ENCODE results near the gene RHOG. TPM values are rescaled to one million over a fixed set of nuclear protein-coding genes. Genes with fewer than 3 reads are reported as not detected.
A peak's percentile ranks its signal among the peaks of the same experiment; 100 is the strongest.

RHOG gene
- total and polyA plus RNA-seq, 2 donors (not counting 1 experiment from before 2014, with no cell fraction given) = 10.9 to 53.1 TPM

- Histone ChIP-seq H2AFZ (ENCODE audit: low read length) (no peak overlapping the region), H3K9me3 (ENCODE audit: control insufficient read depth, insufficient read depth, low read depth, low read length) (no peaks in the 10 kb centered on the region), H3K36me3 (ENCODE audit: control insufficient read depth, insufficient read depth, low read length) (peaks cover 2% of the 10 kb centered on the region), H3K27me3 (ENCODE audit: control insufficient read depth, insufficient read depth, low read length) (no peaks in the 10 kb centered on the region), H3K4me1 (ENCODE audit: control insufficient read depth, extremely low read depth, insufficient read depth, low read length) (peaks cover 5% of the 10 kb centered on the region), H3K79me2 (ENCODE audit: control insufficient read depth, insufficient read depth, low read length) (peaks cover 96% of the 10 kb centered on the region), H3K4me2 (ENCODE audit: extremely low read depth, insufficient read depth, low read length) (peak overlapping the region; percentile 15), H4K20me1 (ENCODE audit: control insufficient read depth, extremely low read depth, insufficient read depth, low read length) (no peaks in the 10 kb centered on the region), H3K27ac (ENCODE audit: insufficient read depth, low read length) (peak overlapping the region; percentile 25), H3K4me3 (replicated peaks in 1 of 4; ENCODE audit: control extremely low read depth in 1 of 4, insufficient read depth in 1 of 4, low read depth in 3 of 4, low read length in 4 of 4) (no peak overlapping the region), H3K9ac (ENCODE audit: insufficient read depth, low read length) (no peak overlapping the region)
- DNase-seq (ENCODE audit: low read depth in 2 of 2) = peak; percentile 19 to 61
- TF ChIP-seq EZH2 (IDR thresholded peaks at IDR 0.05; ENCODE audit: low read length, missing control alignments) = no peak
- no peak for TF ChIP-seq CTCF (conservative IDR thresholded peaks at IDR 0.05 in 1 of 2, IDR thresholded peaks at IDR 0.05 in 1 of 2; ENCODE audit: low read depth in 1 of 2, low read length in 2 of 2)
Observed at GRCh38 chr11:3786781-3787428, 53.9 kb downstream of the RHOG start.

GRCh38 chr11:3783611-3784010 lies 57.1 kb downstream of the RHOG start:
- peaks cover 7% of the 10 kb centered on the region for H3K36me3 ChIP-seq (ENCODE audit: control insufficient read depth, insufficient read depth, low read length)
- TF ChIP-seq CTCF (conservative IDR thresholded peaks at IDR 0.05 in 1 of 2, IDR thresholded peaks at IDR 0.05 in 1 of 2; ENCODE audit: low read depth in 1 of 2, low read length in 2 of 2) = no peak
- TF ChIP-seq EZH2 (IDR thresholded peaks at IDR 0.05; ENCODE audit: low read length, missing control alignments) = no peak
- no peak overlapping the region for H3K27ac ChIP-seq (ENCODE audit: insufficient read depth, low read length)
- no peak overlapping the region for H3K4me2 ChIP-seq (ENCODE audit: extremely low read depth, insufficient read depth, low read length)
- peaks cover 5% of the 10 kb centered on the region for H3K4me1 ChIP-seq (ENCODE audit: control insufficient read depth, extremely low read depth, insufficient read depth, low read length)
- H3K4me3 ChIP-seq (replicated peaks in 1 of 4; ENCODE audit: control extremely low read depth in 1 of 4, insufficient read depth in 1 of 4, low read depth in 3 of 4, low read length in 4 of 4) = no peak overlapping the region
- H2AFZ ChIP-seq (ENCODE audit: low read length) = no peak overlapping the region
- H3K9me3 ChIP-seq (ENCODE audit: control insufficient read depth, insufficient read depth, low read depth, low read length) = no peaks in the 10 kb centered on the region
- no peak overlapping the region for H3K9ac ChIP-seq (ENCODE audit: insufficient read depth, low read length)
- peaks cover 82% of the 10 kb centered on the region for H3K79me2 ChIP-seq (ENCODE audit: control insufficient read depth, insufficient read depth, low read length)
- DNase-seq (ENCODE audit: low read depth in 2 of 2) = no peak
- no peaks in the 10 kb centered on the region for H3K27me3 ChIP-seq (ENCODE audit: control insufficient read depth, insufficient read depth, low read length)
- H4K20me1 ChIP-seq (ENCODE audit: control insufficient read depth, extremely low read depth, insufficient read depth, low read length) = no peaks in the 10 kb centered on the region

- Histone ChIP-seq H3K9me3 (ENCODE audit: control insufficient read depth, insufficient read depth, low read depth, low read length) (no peaks in the 10 kb centered on the region), H4K20me1 (ENCODE audit: control insufficient read depth, extremely low read depth, insufficient read depth, low read length) (no peaks in the 10 kb centered on the region), H2AFZ (ENCODE audit: low read length) (no peak overlapping the region), H3K4me3 (replicated peaks in 1 of 4; ENCODE audit: control extremely low read depth in 1 of 4, insufficient read depth in 1 of 4, low read depth in 3 of 4, low read length in 4 of 4) (no peak overlapping the region), H3K4me2 (ENCODE audit: extremely low read depth, insufficient read depth, low read length) (no peak overlapping the region), H3K4me1 (ENCODE audit: control insufficient read depth, extremely low read depth, insufficient read depth, low read length) (peaks cover 5% of the 10 kb centered on the region), H3K79me2 (ENCODE audit: control insufficient read depth, insufficient read depth, low read length) (peaks cover 76% of the 10 kb centered on the region), H3K9ac (ENCODE audit: insufficient read depth, low read length) (no peak overlapping the region), H3K27ac (ENCODE audit: insufficient read depth, low read length) (no peak overlapping the region), H3K36me3 (ENCODE audit: control insufficient read depth, insufficient read depth, low read length) (peaks cover 9% of the 10 kb centered on the region), H3K27me3 (ENCODE audit: control insufficient read depth, insufficient read depth, low read length) (no peaks in the 10 kb centered on the region)
- DNase-seq (ENCODE audit: low read depth in 2 of 2) = no peak
- TF ChIP-seq CTCF (conservative IDR thresholded peaks at IDR 0.05 in 1 of 2, IDR thresholded peaks at IDR 0.05 in 1 of 2; ENCODE audit: low read depth in 1 of 2, low read length in 2 of 2) (no peak), EZH2 (IDR thresholded peaks at IDR 0.05; ENCODE audit: low read length, missing control alignments) (no peak)
Observed at GRCh38 chr11:3782963-3783362, 57.8 kb downstream of the RHOG start.

Data from fibroblast of lung (primary cell).